NK-92 (cell line): Measurements from ENCODE around the gene GJB5.

Source experiments
- DNase-seq: peaks from one replicate; lab custom pipeline; 2025; ENCODE audit not compliant: unreplicated experiment; lab: John Stamatoyannopoulos, UW

GJB5 gene

DNA sequence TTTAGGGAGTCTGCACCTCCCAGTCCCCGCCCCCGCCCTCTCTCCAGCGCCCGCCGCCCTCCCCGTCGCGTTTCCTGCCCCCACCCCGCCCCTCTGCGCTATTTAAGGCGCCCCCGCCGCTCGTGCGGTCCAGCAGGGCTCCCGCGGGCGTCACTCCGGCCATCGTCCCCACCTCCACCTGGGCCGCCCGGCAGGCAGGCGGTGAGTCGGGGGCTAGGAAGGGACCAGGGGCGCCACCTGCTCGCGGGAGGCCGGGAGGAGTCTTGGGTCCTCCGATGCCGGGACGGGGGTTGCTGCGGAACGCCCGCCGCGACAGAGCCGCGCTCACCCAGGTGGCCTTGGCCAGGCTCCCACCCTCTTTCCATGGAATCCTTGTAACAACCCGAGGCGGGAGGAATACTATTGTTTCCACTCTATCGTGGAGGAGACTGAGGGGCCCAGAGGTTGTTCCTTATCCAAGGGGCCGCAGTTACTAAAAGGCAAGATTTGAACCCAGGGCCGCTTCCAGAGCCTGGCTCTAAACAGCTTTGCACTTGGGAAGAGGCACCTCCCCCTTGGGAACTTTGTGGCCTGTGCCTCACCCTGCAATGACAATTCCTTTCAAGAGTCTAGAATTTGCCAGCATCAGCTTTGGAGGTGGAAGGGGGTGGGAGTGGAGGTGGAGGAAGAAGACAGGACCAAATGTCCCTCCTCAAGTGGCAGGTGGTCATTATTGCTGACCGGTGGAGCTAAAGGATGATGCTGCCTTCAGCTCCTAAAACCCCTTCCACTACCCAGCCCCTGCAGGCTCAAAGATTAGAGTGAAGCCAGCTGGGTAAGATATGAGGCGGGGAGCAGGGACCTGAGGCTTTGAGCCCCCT is 38.3 kb downstream of the GJB5 start, which contains the start of gene GJA4:
Gene GJA4 (plus strand): TSS at position 132 of the 860 bp plus-strand sequence. CDS start 1,215 bp downstream, outside the sequence.
- DNase-seq = no peak

DNA sequence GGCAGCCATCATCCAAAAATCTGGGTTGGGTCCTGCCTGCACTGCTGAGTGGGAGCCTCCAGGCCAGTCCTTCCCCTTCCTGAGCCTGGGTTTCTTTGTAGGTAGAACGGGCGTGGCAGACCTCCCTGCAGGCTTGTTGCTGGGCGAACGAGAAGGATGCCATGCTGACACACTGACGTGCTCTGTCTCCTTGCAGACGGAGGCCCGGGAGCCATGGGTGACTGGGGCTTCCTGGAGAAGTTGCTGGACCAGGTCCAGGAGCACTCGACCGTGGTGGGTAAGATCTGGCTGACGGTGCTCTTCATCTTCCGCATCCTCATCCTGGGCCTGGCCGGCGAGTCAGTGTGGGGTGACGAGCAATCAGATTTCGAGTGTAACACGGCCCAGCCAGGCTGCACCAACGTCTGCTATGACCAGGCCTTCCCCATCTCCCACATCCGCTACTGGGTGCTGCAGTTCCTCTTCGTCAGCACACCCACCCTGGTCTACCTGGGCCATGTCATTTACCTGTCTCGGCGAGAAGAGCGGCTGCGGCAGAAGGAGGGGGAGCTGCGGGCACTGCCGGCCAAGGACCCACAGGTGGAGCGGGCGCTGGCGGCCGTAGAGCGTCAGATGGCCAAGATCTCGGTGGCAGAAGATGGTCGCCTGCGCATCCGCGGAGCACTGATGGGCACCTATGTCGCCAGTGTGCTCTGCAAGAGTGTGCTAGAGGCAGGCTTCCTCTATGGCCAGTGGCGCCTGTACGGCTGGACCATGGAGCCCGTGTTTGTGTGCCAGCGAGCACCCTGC is 39.3 kb downstream of the GJB5 start:
- DNase-seq = no peak

DNA sequence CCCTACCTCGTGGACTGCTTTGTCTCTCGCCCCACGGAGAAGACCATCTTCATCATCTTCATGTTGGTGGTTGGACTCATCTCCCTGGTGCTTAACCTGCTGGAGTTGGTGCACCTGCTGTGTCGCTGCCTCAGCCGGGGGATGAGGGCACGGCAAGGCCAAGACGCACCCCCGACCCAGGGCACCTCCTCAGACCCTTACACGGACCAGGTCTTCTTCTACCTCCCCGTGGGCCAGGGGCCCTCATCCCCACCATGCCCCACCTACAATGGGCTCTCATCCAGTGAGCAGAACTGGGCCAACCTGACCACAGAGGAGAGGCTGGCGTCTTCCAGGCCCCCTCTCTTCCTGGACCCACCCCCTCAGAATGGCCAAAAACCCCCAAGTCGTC is 39.9 kb downstream of the GJB5 start:
- DNase-seq = no peak

DNA sequence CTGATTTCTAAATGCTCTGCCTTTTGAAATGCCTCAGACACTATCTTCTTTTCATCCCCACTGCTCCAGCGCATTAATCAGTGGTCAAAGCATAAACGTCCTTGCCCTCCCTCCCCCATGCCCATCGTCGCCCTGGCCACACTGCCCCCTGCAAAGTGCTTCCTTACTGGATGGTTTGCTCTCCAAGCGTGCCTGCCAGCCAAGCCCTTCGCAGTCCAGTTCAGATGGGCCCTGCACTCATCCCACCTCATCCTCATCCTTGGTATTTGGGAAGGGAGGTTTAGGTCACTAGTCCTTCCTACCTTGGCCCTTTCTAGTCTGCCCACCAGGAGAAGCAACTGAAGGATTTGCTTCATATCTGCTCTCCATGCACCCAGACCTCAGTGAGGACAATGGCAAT is 41.1 kb downstream of the GJB5 start:
- no peak for DNase-seq

DNA sequence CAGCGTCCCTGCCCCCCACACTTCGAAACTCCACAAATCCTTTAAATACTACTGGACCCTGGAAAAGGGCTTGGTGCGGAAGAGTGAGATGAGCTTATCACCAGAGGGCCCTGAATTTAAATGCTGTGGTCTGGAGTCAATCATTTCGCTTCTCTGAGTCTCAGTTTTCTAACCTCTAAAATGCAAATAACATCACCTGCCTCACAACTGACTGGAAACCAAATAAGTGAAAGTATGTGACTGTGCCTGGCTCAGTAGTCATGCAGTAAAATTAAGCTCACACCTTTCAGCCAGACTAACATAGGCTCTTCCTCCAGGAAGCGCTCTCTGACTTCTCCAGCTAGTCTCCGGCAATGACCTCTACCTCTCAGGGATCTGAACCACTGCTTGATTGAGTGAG is 42.1 kb downstream of the GJB5 start:
- DNase-seq = no peak

DNA sequence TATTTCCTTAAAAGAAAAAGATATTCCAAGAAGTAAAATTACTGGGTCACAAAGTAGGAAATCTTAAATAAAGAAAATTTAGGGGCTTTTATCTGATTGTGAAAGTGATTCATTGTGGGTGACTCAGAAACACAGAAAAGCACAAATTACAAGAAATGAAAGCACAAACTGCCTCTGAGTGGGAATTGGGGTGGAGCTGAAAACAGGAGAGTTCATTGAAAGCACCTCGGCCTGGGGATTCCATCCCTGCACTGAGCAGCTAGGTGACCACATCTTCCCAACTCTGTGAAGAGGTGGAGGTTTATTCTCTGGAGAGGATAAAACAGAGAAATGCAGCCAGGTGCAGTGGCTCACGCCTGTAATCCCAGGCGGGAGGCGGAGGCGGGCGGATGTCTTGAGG is 45.4 kb downstream of the GJB5 start:
- no peak for DNase-seq

DNA sequence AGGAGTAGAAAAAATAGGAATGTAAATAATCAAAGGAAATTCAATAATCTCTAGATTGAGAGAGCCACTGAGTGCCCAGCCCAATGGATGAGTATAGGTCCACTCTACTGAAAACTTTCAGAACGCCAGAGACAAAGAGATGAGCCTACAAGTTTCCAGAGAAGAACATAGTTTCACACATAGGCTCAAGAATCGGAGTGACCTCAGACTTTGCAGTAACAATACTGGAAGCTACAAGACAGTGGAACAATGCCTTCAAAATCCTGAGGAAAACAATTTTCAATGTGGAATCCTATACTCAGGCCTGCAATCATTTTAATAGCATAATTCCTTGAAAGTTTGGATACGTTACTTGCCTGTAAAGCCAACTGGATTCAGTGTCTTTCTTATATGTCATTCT is 48.9 kb downstream of the GJB5 start:
- DNase-seq = no peak

DNA sequence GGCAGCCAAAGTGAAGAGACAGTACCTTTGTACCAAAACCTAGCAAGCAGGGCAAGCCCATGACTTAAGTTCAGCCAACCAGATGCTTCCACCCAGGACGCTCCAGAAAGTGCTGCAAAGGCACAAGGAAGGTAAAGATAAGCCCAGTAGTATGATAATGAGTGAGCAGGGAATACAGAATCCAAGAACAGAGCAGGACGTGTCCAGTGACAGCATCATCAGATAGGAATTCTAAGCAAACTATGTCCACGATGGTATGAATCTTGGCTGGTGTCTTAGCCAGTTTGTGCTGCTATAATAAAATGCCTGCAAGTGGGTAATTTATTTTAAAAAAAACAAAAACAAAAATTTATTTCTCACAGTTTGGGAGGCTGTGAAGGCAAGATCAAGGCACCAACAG is 51.5 kb downstream of the GJB5 start:
- no peak for DNase-seq
